ES-I3 (cell line): ENCODE results near the gene PCIF1.
"Not testable (repeated sequence)": the region's sequence is repeated elsewhere in the genome, so short reads cannot be mapped to it uniquely, and the experiment has no call there.

ENCODE experiments used
- H3K36me3 ChIP-seq: 2 replicates; pipeline ENCODE4 v1.6.1; 2013; ENCODE audit warnings: mild to moderate bottlenecking, low read length, control low read depth, moderate library complexity; ENCODE audit not compliant: insufficient read depth
- H3K4me1 ChIP-seq: 2 replicates; pipeline ENCODE4 v1.6.1; 2013; ENCODE audit warnings: mild to moderate bottlenecking, control low read depth, low read length; ENCODE audit not compliant: insufficient read depth
- H3K9ac ChIP-seq: 2 replicates; pipeline ENCODE4 v1.6.1; 2013; ENCODE audit warnings: low read depth, mild to moderate bottlenecking, low read length, moderate library complexity
- H3K9me3 ChIP-seq: 2 replicates; pipeline ENCODE4 v1.6.1; 2013; ENCODE audit warnings: mild to moderate bottlenecking, low read length, moderate library complexity; ENCODE audit not compliant: control insufficient read depth, insufficient read depth

PCIF1 gene

GRCh38 chr20:45944965-45945677 lies 10.6 kb downstream of the PCIF1 start:
- no peak overlapping the region for H3K9ac ChIP-seq
- peaks cover 31% of the 10 kb centered on the region for H3K36me3 ChIP-seq
- no peaks in the 10 kb centered on the region for H3K9me3 ChIP-seq

DNA sequence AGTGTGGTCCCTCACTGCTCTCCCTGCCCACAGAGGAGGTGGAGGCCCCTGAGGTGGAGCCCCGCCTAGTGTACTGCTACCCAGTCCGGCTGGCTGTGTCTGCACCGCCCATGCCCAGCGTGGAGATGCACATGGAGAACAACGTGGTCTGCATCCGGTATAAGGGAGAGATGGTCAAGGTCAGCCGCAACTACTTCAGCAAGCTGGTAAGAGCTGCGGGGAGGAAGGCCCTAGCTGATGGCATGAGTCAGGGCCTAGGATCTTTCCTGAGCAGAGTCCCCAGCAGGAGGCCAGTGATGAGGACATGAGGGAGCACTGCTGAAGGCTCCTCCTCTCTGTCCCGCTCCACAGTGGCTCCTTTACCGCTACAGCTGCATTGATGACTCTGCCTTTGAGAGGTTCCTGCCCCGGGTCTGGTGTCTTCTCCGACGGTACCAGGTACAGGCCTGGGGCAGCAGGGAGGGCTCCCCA lies 11.2 kb downstream of the PCIF1 start:
- no peak overlapping the region for H3K9ac ChIP-seq
- H3K4me1 ChIP-seq, result no peaks in the 10 kb centered on the region
- H3K36me3 ChIP-seq, result peaks cover 26% of the 10 kb centered on the region
- no peaks in the 10 kb centered on the region for H3K9me3 ChIP-seq

More at GRCh38 chr20:45944965-45945677, 10.6 kb downstream of the PCIF1 start:
- H3K4me1 ChIP-seq, result no peaks in the 10 kb centered on the region

- Histone ChIP-seq H3K9ac (no peak overlapping the region), H3K4me1 (no peaks in the 10 kb centered on the region), H3K9me3 (no peaks in the 10 kb centered on the region), H3K36me3 (peaks cover 24% of the 10 kb centered on the region)
Measured at GRCh38 chr20:45946149-45946970, 11.9 kb downstream of the PCIF1 start.

- Histone ChIP-seq H3K36me3 (peaks cover 24% of the 10 kb centered on the region), H3K9me3 (no peaks in the 10 kb centered on the region), H3K4me1 (no peaks in the 10 kb centered on the region), H3K9ac (no peak overlapping the region)
Measured at GRCh38 chr20:45947110-45947866, 12.8 kb downstream of the PCIF1 start.

- Histone ChIP-seq H3K9me3 (no peaks in the 10 kb centered on the region), H3K4me1 (no peaks in the 10 kb centered on the region), H3K9ac (no peak overlapping the region), H3K36me3 (peaks cover 19% of the 10 kb centered on the region)
Measured at GRCh38 chr20:45948261-45948733, 13.8 kb downstream of the PCIF1 start.

DNA sequence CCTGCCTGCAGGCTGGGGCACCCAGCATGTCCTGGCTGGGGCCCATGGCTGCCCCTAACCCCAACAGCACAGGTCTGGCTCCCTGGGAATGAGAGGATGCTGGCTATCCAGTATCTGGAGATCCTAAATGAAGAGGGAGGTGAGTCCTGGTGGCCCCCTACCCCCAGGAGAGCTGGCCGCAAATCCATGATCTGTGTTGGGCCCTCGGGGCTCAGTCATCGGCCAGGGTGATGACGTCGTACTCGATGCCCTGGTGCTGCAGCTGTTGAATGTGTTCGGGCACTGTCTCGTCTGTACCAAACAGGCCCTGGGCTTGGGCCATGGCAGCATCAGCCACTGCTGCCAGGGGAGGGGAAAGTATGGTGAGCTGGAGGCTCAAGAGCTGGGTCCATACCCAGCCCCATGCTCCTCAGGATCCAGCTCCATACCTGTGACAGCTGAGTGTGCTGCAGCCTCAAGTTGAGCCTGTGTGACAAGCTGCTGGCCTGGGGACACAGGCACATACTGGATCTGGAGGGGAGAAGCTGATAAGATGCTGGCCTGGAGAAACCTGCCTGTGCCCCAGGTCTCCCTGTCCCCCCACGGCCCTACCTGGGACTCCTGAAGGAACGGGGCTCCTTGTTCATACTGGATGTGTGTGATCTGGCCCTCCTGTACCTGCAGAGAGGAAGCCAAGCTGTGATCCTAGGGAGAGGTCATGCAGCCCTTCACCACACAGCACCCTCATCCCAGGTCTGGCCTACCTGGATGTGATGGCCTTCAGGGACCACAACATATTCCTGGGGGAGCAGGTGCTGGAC lies 14.5 kb downstream of the PCIF1 start:
- Histone ChIP-seq H3K9me3 (no peaks in the 10 kb centered on the region), H3K4me1 (no peaks in the 10 kb centered on the region), H3K36me3 (peaks cover 13% of the 10 kb centered on the region), H3K9ac (no peak overlapping the region)

DNA sequence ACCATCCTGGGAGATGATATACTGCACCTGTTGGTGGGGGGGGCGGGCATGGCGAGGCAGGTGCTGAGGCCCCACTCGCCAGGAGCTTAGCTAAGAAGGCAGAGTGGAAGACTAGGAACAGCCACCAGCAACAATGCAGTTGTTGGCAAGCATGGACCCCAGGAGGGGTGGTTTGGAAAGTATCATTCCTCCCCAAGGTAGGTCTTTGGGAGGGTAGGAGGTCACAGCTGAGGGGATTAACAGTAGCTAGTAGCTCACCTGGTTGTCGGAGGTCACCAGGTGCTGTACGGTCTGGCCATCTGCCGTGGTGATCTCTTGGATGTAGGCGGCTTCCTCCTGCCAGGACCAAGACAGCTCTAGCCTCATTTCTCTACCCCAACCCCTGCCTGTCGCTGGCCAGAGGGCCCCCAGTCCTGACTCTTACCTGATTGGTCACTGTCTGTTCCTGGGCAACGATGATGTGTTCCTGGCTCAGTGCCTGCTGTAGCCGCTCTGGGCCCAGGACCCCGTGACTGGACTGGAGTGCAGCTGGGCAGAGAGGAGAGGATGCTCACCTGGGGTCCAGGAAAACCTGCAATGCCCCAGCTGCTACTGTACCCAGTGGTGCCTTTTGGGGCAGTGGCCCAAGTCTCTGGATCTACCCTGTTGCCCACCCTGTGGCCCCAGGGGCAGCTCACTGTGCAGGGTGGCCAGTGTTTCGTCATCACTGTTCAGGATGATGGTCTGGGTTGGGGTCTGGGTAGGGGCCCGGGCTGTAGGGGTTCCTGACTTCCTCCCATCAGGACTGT lies 15.3 kb downstream of the PCIF1 start:
- Histone ChIP-seq H3K9ac (no peak overlapping the region), H3K4me1 (no peaks in the 10 kb centered on the region), H3K36me3 (peaks cover 7% of the 10 kb centered on the region), H3K9me3 (no peaks in the 10 kb centered on the region)

- H3K4me1 ChIP-seq, result no peaks in the 10 kb centered on the region
- no peak overlapping the region for H3K9ac ChIP-seq
- H3K36me3 ChIP-seq, result peaks cover 1% of the 10 kb centered on the region
- no peaks in the 10 kb centered on the region for H3K9me3 ChIP-seq
Measured at GRCh38 chr20:45950330-45950646, 15.8 kb downstream of the PCIF1 start.

- H3K4me1 ChIP-seq, result no peaks in the 10 kb centered on the region
- no peaks in the 10 kb centered on the region for H3K9me3 ChIP-seq
- H3K36me3 ChIP-seq, result no peaks in the 10 kb centered on the region; the same call in 1 of the 2 replicates
- no peak overlapping the region for H3K9ac ChIP-seq
Measured at GRCh38 chr20:45951925-45952834, 17.7 kb downstream of the PCIF1 start.

- Histone ChIP-seq H3K4me1 (no peaks in the 10 kb centered on the region), H3K36me3 (no peaks in the 10 kb centered on the region; the same call in 1 of the 2 replicates)
Measured at GRCh38 chr20:45952861-45953260, 18.4 kb downstream of the PCIF1 start.

DNA sequence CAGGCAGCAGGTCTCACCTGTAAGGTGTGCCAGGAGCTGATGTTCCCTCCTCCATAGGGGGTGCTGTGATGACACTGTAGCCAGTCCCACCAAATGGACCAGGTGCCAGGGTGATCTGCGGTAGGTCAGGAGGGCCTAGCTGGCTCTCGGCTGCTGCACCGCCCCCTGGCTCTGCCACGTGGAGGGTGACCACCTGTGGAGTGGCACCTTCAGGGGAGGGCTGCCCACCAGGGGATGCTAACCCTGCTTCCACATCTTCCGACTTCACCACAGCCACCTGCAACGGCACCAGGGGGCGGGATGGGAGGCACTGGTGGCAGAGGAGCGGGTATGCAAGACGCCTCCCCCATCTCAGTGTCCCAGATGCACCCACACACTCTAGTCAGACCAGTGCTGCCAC lies 19.2 kb downstream of the PCIF1 start:
- H3K36me3 ChIP-seq, result peaks cover 6% of the 10 kb centered on the region; the same call in 1 of the 2 replicates
- H3K9ac ChIP-seq, result no peak overlapping the region
- no peaks in the 10 kb centered on the region for H3K4me1 ChIP-seq
- H3K9me3 ChIP-seq, result no peaks in the 10 kb centered on the region

More at GRCh38 chr20:45952861-45953260, 18.4 kb downstream of the PCIF1 start:
- Histone ChIP-seq H3K9ac (no peak overlapping the region), H3K9me3 (no peaks in the 10 kb centered on the region)

DNA sequence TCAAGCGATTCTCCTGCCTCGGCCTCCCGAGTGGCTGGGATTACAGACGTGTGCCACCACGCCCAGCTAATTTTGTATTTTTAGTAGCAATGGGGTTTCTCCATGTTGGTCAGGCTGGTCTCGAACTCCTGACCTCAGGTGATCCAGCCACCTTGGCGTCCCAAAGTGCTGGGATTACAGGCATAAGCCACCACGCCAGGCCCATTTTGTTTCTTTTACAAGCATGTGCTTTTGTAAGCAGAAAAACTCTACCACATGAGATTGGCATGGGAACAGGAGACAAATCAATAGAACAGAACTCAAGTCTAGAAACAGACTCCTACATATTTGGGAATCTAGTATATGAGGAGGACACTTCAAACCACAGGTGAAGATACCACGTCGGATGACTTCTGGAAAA lies 21.8 kb downstream of the PCIF1 start:
- not testable (repeated sequence) for H3K9ac ChIP-seq, H3K4me1 ChIP-seq, H3K9me3 ChIP-seq
- peaks cover 11% of the 10 kb centered on the region for H3K36me3 ChIP-seq
